ENCODE results near the gene CFAP20DC.

DNA sequence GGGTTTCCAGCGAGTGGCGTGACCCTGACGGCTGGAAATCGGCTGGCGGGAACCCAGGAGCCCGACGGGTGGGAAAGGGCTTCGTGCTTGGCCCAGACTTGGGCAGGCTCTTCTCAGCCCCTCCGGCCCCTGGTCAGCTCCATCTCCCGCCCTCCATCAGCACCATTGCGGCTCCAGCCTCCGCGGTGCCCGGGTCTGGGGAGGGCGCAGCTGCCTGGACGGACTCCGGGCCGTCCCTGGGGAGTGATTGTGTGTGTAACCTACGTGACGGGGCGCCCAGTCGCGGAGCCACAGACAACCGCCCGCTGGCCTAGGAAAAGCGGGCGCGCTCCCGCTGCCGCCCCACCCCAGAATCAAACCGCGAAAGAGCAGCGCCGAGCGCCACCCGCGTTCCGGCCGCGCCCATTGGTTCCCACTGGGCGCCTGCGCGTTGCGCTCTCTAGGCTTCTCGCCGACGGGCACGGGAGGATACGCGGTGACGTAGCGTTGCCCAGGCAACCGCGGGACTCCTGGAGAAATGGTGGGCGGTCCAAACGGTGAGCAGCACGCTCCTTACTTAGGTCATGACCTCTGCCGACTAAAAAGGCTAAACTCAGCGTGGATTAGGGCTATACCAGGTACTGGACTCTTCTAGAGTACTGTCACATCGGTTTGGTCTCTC lies at the start of gene CFAP20DC:
- TF ChIP-seq, protein P1, sequence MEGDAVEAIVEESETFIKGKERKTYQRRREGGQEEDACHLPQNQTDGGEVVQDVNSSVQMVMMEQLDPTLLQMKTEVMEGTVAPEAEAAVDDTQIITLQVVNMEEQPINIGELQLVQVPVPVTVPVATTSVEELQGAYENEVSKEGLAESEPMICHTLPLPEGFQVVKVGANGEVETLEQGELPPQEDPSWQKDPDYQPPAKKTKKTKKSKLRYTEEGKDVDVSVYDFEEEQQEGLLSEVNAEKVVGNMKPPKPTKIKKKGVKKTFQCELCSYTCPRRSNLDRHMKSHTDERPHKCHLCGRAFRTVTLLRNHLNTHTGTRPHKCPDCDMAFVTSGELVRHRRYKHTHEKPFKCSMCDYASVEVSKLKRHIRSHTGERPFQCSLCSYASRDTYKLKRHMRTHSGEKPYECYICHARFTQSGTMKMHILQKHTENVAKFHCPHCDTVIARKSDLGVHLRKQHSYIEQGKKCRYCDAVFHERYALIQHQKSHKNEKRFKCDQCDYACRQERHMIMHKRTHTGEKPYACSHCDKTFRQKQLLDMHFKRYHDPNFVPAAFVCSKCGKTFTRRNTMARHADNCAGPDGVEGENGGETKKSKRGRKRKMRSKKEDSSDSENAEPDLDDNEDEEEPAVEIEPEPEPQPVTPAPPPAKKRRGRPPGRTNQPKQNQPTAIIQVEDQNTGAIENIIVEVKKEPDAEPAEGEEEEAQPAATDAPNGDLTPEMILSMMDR (conservative IDR thresholded peaks at IDR 0.05 in 1 of 2, IDR thresholded peaks at IDR 0.05 in 1 of 2; ENCODE audit: low read depth in 1 of 2, low read length in 2 of 2), result no peak
- TF ChIP-seq EZH2 (IDR thresholded peaks at IDR 0.05; ENCODE audit: low read length, missing control alignments), result no peak
